Liver (tissue), 9 donors: ENCODE data around the gene CLK3. TPM values are rescaled to one million over a fixed set of nuclear protein-coding genes. Genes with fewer than 3 reads are reported as not detected.

Experiments
- DNase-seq: peaks from one replicate; pipeline ENCODE4 v3.0.0-alpha.2; 2017; ENCODE audit warnings: low spot score
- H3K27ac ChIP-seq, 2 donors: one replicate each; pipeline ENCODE4 v1.7.0; 2013; ENCODE audit warnings: inconsistent platforms in 2 of 2, low read length in 2 of 2, control low read depth in 1 of 2, low read depth in 1 of 2, mild to moderate bottlenecking in 1 of 2
- H3K27me3 ChIP-seq, 4 donors: one replicate each; pipeline versions ENCODE4 v1.6.1 to v1.7.0; 2013; ENCODE audit warnings: low read length in 3 of 4, inconsistent platforms in 1 of 4, mild to moderate bottlenecking in 1 of 4, moderate library complexity in 1 of 4; ENCODE audit not compliant: control insufficient read depth in 4 of 4, insufficient read depth in 4 of 4
- H3K36me3 ChIP-seq, 4 donors: one replicate each; pipeline versions ENCODE4 v1.6.1 to v1.7.0; 2013; ENCODE audit warnings: low read length in 3 of 4, mild to moderate bottlenecking in 3 of 4, low read depth in 1 of 4, moderate library complexity in 1 of 4; ENCODE audit not compliant: control insufficient read depth in 4 of 4, insufficient read depth in 3 of 4
- H3K4me1 ChIP-seq, 4 donors: one replicate each; pipeline versions ENCODE4 v1.6.1 to v1.7.0; 2013; ENCODE audit warnings: low read length in 3 of 4, mild to moderate bottlenecking in 3 of 4, moderate library complexity in 1 of 4; ENCODE audit not compliant: control insufficient read depth in 4 of 4, insufficient read depth in 4 of 4
- H3K4me3 ChIP-seq, 3 donors: one replicate each; pipeline versions ENCODE4 v1.6.1 to v1.7.0; 2013; ENCODE audit warnings: low read length in 3 of 3, control low read depth in 1 of 3, low read depth in 1 of 3, mild to moderate bottlenecking in 1 of 3
- H3K9ac ChIP-seq, 2 donors: one replicate each; pipeline ENCODE4 v1.7.0; 2013; ENCODE audit warnings: low read length in 2 of 2, mild to moderate bottlenecking in 2 of 2, moderate library complexity in 2 of 2, control low read depth in 1 of 2, low read depth in 1 of 2
- H3K9me3 ChIP-seq, 4 donors: one replicate each; pipeline versions ENCODE4 v1.6.1 to v1.7.0; 2013; ENCODE audit warnings: low read length in 3 of 4; ENCODE audit not compliant: control insufficient read depth in 4 of 4
- ATF3 ChIP-seq: IDR thresholded peaks from 2 replicates; pipeline ENCODE4 v1.6.1; 2016; ENCODE audit warnings: antibody characterized with exemption
- CTCF ChIP-seq: fragments of 150-350 bp; IDR thresholded peaks from 2 replicates; pipeline ENCODE4 v1.5.1; 2017; ENCODE audit warnings: improper control_type of control experiment, low read depth, low read length; ENCODE audit not compliant: missing input control
- EGR1 ChIP-seq, 2 donors: IDR thresholded peaks; 2 replicates each; pipeline ENCODE4 v1.6.1; 2016 to 2018; ENCODE audit warnings: antibody characterized with exemption in 2 of 2, low read depth in 2 of 2
- FOXA1 ChIP-seq: IDR thresholded peaks from 2 replicates; pipeline ENCODE4 v1.6.1; 2016; ENCODE audit warnings: antibody characterized with exemption
- HNF4A ChIP-seq, 2 donors: conservative IDR thresholded peaks; 2 replicates each; pipeline ENCODE4 v1.6.1; 2016; ENCODE audit warnings: antibody characterized with exemption in 2 of 2, mild to moderate bottlenecking in 2 of 2
- HNF4G ChIP-seq: IDR thresholded peaks from 2 replicates; pipeline ENCODE4 v1.6.1; 2016; ENCODE audit warnings: antibody characterized with exemption
- JUND ChIP-seq, 2 donors: IDR thresholded peaks; 2 replicates each; pipeline ENCODE4 v1.6.1; 2016; ENCODE audit warnings: antibody characterized with exemption in 2 of 2
- NR2F2 ChIP-seq: IDR thresholded peaks from 2 replicates; pipeline ENCODE4 v1.6.1; 2016; ENCODE audit warnings: antibody characterized with exemption
- RAD21 ChIP-seq, 2 donors: IDR thresholded peaks; 2 replicates each; pipeline ENCODE4 v1.6.1; 2016; ENCODE audit warnings: antibody characterized with exemption in 2 of 2, mild to moderate bottlenecking in 2 of 2
- RXRA ChIP-seq, 2 donors: IDR thresholded peaks; 2 replicates each; pipeline ENCODE4 v1.6.1; 2017 to 2018; ENCODE audit warnings: antibody characterized with exemption in 2 of 2, mild to moderate bottlenecking in 1 of 2
- TAF1 ChIP-seq: conservative IDR thresholded peaks from 2 replicates; pipeline ENCODE4 v1.6.1; 2016; ENCODE audit warnings: antibody characterized with exemption, mild to moderate bottlenecking
- YY1 ChIP-seq: IDR thresholded peaks from 2 replicates; pipeline ENCODE4 v1.6.1; 2016; ENCODE audit warnings: antibody characterized with exemption, mild to moderate bottlenecking
- WGBS: extraction: QIAGEN DNeasy Blood & Tissue Kit; methylation state at CpG from one replicate; pipeline ENCODE4 v1.1.7; 2013; 5-methylcytosine and 5-hydroxymethylcytosine counted together
- polyA plus RNA-seq, 2 donors: library from polyadenylated mRNA; stranded (reverse) in 1 of 2; unstranded in 1 of 2; fragments of 200-250 nt in 1 of 2; fragments of >200 nt in 1 of 2; fragmentation: Nextera tagmentation in 1 of 2; extraction: Ambion mirVana in 1 of 2; gene quantifications; one replicate each; pipeline versions ENCODE4 v1.2.1 to v1.2.3, GENCODE V29; 2013 to 2015
- total RNA-seq, 2 donors: library from RNA; depleted of rRNA; stranded (reverse); fragments of >200 nt; gene quantifications; one replicate each; pipeline ENCODE4 v1.2.3, GENCODE V29; 2014
- TF ChIP-seq, protein P1 (sequence below): IDR thresholded peaks from 2 replicates; pipeline ENCODE4 v1.6.1; 2016; ENCODE audit warnings: antibody characterized with exemption, mild to moderate bottlenecking
- TF ChIP-seq, protein P2 (sequence below): IDR thresholded peaks from 2 replicates; pipeline ENCODE4 v1.6.1; 2016; ENCODE audit warnings: antibody characterized with exemption
- donor health status: healthy.
- donor health status: healthy.
- donor health status: healthy.
- donor health status: healthy.
- donor health status: healthy.

Gene CLK3
- total and polyA plus RNA-seq, 4 donors, result 20.1 to 66.8 (median 28.4) TPM

GRCh38 chr15:74631935-74632560 is 16.4 kb downstream of the CLK3 start:
- peak; percentile 79 for DNase-seq
- no peak for TF ChIP-seq HNF4A (conservative IDR thresholded peaks at IDR 0.05)
- no peak for TF ChIP-seq HNF4G
- no peak for TF ChIP-seq NR2F2
- no peak for TF ChIP-seq EGR1 (IDR thresholded peaks at IDR 0.05; ENCODE audit: low read depth in 2 of 2)
- TF ChIP-seq, protein P1, sequence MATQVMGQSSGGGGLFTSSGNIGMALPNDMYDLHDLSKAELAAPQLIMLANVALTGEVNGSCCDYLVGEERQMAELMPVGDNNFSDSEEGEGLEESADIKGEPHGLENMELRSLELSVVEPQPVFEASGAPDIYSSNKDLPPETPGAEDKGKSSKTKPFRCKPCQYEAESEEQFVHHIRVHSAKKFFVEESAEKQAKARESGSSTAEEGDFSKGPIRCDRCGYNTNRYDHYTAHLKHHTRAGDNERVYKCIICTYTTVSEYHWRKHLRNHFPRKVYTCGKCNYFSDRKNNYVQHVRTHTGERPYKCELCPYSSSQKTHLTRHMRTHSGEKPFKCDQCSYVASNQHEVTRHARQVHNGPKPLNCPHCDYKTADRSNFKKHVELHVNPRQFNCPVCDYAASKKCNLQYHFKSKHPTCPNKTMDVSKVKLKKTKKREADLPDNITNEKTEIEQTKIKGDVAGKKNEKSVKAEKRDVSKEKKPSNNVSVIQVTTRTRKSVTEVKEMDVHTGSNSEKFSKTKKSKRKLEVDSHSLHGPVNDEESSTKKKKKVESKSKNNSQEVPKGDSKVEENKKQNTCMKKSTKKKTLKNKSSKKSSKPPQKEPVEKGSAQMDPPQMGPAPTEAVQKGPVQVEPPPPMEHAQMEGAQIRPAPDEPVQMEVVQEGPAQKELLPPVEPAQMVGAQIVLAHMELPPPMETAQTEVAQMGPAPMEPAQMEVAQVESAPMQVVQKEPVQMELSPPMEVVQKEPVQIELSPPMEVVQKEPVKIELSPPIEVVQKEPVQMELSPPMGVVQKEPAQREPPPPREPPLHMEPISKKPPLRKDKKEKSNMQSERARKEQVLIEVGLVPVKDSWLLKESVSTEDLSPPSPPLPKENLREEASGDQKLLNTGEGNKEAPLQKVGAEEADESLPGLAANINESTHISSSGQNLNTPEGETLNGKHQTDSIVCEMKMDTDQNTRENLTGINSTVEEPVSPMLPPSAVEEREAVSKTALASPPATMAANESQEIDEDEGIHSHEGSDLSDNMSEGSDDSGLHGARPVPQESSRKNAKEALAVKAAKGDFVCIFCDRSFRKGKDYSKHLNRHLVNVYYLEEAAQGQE, result no peak
- no peak for TF ChIP-seq TAF1
- no peak for TF ChIP-seq JUND (IDR thresholded peaks at IDR 0.05)
- peak; percentile 76 for TF ChIP-seq CTCF
- TF ChIP-seq RXRA (IDR thresholded peaks at IDR 0.05), result no peak
- no peak for TF ChIP-seq ATF3
- TF ChIP-seq FOXA1, result no peak
- TF ChIP-seq, protein P2, sequence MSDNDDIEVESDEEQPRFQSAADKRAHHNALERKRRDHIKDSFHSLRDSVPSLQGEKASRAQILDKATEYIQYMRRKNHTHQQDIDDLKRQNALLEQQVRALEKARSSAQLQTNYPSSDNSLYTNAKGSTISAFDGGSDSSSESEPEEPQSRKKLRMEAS, result no peak
- peak; percentile 69 to 83 for TF ChIP-seq RAD21 (IDR thresholded peaks at IDR 0.05)
- Histone ChIP-seq H3K4me3 (no peak overlapping the region), H3K4me1 (peaks cover 2 to 15% (median 7%) of the 10 kb centered on the region in 4 donors), H3K27me3 (no peaks in the 10 kb centered on the region), H3K9me3 (no peaks in the 10 kb centered on the region), H3K9ac (no peak overlapping the region), H3K36me3 (peaks cover 27 to 80% (median 53%) of the 10 kb centered on the region in 4 donors), H3K27ac (no peak overlapping the region)
- 71% methylated on average over 8 of the region's 8 CpGs for WGBS

DNA sequence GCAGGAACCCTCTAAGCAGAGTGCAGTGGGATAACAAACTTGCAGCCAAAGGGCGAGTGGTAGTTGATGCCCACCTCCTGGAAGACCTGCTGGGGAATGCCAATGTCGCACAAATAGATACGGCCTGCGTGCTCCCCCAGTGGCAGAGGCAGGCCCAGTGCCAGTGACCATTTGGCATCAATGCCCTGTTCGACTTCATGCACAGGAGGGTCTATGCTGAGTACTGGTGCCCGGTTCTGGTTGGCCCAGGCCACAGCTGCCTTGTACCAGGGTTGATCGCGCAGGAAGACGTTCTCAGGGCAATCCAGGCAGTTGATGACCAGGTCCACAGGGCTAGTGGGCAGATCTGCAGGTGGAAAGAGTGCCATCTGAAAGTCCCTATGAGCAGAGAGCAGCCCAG is 17.0 kb downstream of the CLK3 start:
- H3K4me3 ChIP-seq, result no peak overlapping the region
- H3K27me3 ChIP-seq, result no peaks in the 10 kb centered on the region
- DNase-seq, result no peak
- peaks cover 2 to 15% (median 7%) of the 10 kb centered on the region in 4 donors for H3K4me1 ChIP-seq
- WGBS, result 92% methylated on average over 9 of the region's 9 CpGs
- peaks cover 23 to 80% (median 52%) of the 10 kb centered on the region in 4 donors for H3K36me3 ChIP-seq
- H3K9ac ChIP-seq, result no peak overlapping the region
- TF ChIP-seq HNF4A (conservative IDR thresholded peaks at IDR 0.05) (no peak), EGR1 (IDR thresholded peaks at IDR 0.05; ENCODE audit: low read depth in 2 of 2) (no peak), YY1 (no peak), NR2F2 (no peak), RXRA (IDR thresholded peaks at IDR 0.05) (no peak), FOXA1 (no peak), HNF4G (no peak), CTCF (no peak), RAD21 (IDR thresholded peaks at IDR 0.05) (no peak)
- TF ChIP-seq, protein P1, result no peak
- TF ChIP-seq, protein P2, result no peak
- no peak overlapping the region for H3K27ac ChIP-seq
- H3K9me3 ChIP-seq, result no peaks in the 10 kb centered on the region
